ENCODE data around the gene MYL12B.
"Not testable (repeated sequence)": the region's sequence is repeated elsewhere in the genome, so short reads cannot be mapped to it uniquely, and the experiment has no call there.

The MYL12B gene

DNA sequence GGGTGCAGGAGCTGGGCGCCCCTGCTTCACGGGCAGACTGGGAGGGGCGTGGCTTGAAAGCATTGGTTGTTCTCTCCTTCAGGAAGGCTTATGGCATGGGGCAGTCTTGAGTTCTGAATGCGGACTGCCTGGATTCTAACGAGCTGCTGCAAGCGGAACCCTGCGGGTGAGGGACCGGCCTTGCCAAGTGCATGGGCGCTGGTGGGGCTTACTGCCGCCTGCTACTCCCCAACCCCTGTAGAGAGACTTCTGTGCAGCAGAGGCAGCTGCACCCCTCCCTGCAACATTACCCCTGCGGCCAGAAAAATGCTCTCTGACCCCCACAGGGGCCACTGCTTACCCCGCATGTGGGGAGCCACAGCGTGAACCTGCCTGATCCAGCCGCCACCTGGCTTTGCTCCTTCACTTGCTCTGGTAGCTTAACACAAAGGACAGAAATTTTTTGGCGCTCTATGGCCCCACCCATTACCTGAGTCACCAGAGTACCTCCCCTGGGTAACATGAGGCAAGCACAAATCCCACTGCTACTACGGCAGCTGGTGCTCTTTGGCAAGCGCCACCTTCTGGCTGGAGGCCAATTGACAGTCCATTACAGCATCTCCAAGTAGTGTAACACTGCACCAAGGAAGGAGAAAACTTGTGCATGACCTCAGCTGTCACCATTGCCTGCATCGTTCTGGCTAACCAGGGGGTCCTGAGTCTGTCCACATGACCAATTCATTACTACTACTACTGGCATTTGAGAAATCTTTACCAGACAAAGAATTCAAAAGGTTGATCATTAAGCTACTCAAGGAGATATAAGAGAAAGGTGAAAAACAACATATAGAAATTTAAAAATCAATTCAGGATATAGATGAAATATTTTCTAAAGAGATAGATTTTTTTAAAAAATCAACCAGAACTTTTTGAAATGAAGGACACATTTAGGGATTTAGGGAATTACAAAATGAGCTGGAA, 35.4 kb downstream of the MYL12B start:
- DNase-seq (ENCODE audit: low read depth), result peak; percentile 82

DNA sequence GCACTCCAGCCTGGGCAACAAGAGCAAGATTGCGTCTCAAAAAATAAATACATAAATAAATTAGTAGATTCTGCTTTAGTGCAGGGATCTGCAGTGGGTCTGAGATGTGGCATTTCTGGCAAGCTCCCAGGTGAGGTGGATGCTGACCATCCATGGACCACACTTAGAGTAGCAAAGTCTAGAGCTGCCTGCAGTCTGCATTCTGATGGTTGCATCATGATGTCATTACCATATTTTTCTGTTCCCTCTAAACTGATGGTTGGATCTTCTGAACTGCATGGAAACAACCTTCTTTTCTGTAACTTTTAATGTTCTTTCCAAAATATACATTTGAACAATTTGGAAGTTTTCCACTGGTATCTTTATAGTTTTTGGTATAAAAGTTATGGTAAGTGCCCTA, 42.9 kb downstream of the MYL12B start:
- no peak for DNase-seq (ENCODE audit: low read depth)

DNA sequence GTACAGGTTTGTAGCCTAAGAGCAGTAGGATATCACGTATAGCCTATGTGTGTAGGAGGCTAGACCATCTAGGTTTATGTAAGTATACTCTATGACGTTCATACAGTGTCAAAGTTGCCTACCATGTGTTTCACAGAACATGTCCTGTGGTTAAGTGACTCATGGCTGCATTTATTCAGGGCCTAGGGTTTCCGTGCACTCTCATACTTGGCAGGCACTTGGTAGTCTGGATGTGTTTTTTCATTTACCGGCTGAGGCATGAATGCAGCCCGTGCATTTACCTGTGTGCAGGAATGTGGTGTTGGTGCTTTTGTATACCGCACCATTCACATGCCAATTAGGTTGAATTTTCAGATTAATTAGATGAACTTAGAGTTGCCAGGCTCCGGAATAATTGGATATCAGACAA, 43.4 kb downstream of the MYL12B start:
- DNase-seq (ENCODE audit: low read depth), result peak; percentile 96

DNA sequence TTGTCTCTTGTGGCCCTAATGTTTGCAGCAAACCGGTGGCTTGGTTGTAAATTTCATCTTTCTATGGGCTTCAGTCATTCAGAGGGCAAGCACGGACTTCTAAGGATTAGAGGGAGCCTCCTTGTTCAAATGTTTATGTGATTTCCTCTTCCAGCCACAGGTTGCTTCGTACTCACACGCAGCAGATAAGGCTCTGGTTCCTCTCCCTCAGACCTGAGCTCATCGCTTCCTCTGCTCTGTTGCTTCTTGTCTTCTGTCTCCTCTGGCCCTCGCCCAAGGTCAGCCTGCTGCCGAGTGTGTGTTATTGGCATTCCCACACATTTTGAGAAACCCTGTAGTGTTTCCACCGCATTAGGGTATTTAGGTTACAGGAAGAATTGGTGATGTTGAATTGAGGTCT, 44.0 kb downstream of the MYL12B start:
- peak; percentile 25 for DNase-seq (ENCODE audit: low read depth)

DNA sequence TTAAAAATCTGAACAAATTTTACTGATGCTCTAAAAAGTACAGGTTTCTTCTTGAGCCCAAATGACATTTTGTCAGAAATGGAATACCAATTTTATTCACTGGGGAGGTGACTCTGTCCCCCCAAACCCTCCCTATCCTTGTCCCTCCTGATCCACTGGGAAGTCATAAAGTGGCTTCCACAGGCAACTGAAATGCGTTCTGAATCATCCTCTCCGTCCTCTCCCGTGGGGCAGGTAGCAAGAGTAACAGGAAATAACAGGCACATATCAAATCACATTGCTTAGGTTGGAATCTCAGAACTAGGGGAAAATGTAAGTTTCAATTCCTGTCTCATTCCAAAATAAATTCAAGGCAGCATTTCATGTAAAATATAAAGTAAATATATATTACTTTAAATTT, 44.5 kb downstream of the MYL12B start:
- DNase-seq (ENCODE audit: low read depth), result no peak

DNA sequence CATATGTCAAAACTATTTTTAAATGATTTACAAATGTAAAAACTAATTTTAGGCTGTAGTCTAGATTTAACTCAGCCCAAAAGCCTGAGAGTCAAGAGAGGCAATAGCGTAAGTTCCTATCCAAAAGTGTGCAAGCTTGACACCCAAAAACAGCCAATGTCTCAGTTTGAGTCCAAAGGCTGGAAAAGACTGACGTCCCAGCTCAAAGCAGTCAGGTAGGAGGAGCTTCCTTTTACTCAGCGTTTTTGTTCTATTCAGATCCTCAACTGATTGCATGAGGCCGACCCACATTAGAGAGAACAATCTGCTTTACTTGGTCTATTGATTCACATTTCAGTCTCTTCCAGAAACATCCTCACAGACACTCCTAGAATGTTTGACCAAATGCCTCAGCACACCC, 51.8 kb downstream of the MYL12B start:
- no peak for DNase-seq (ENCODE audit: low read depth)

DNA sequence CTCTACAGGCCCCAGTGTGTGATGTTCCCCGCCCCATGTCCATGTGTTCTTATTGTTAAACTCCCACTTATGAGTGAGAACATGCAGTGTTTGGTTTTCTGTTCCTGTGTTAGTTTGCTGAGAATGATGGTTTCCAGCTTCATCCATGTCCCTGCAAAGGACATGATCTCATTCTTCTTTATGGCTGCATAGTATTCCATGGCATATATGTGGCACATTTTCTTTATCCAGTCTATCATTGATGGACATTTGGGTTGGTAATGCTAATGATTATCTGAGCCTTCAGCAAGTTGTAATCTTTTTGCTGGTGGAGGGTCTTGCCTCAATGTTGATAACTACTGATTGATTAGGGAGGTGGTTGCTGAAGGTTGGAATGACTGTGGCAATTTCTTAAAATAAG, 53.4 kb downstream of the MYL12B start:
- DNase-seq (ENCODE audit: low read depth), result not testable (repeated sequence)

DNA sequence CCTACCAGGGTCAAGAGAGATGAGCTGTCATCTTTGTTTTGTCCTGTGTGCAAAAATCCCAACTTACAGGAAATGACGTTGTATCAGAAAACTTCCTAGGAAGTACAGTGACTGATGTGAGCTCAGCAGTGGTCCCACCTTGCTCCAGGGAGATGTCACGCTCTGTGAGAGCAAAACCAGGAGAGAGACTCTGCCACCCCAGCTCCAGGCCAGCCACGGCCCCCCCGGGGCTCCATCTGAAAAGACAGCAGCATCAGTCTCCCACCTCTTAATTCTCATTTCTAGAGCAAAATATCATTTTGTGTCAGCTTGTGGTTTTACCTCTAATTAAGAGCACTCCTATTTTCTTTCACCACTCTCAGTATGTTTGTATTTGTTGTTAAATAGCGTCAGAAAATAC, 57.5 kb downstream of the MYL12B start:
- peak; percentile 57 for DNase-seq (ENCODE audit: low read depth)

DNA sequence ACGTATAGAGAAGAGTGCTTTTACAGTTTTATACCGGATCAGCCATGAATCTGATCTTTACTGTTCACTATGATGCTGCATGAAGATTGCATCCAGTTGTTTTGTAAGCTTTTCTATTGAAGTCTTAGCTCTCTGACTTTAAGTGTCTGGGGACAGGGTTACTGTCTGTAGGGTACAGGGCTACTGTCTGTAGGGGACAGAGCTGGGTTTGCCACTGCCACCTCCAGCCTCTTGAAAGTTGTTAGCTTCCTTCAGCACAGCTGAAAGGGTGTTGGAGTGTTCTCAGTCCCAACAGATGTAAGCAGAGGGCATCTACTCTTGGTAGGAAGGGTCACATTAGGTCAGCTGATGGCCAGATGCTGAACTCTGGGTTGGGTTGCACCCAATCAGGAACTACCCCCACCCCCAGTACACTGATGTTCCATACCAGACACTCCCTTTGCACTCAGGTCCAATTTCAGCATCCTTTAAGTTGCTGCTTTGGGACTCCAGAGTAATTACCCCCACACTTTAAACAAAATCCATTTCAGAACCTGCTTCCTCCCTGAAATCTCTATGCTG, 58.0 kb downstream of the MYL12B start:
- no peak for DNase-seq (ENCODE audit: low read depth)

DNA sequence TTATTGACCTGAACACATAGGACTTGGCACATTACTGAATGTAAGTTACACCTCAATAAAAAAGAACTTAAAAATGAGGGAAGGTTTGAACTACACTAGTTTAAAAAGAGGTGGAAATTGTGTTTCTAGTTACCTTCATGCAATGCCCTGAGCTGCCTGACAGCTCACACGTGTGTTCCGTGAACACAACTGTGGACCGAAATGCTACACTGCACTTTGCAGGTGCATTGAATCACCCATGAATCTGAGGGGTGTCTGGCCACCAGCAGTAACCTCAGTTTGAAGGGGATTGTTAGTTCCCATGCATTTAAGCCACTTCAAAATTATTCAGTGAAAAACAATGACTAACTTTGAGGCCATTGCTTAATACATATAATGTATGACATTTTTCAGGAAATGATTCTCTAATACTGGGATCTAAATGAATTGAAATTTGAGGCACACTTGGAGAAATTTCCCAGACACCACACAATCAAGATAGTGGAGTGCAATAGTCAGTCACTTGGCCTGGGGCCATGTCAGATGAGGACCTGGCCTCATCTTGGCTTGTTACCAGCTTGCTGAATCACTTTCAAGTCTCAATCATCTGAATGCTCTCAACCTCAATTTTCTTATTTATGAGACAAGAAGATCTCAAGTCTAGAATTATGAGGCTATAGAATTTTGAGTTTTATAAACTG, 59.3 kb downstream of the MYL12B start:
- DNase-seq (ENCODE audit: low read depth), result peak; percentile 94

DNA sequence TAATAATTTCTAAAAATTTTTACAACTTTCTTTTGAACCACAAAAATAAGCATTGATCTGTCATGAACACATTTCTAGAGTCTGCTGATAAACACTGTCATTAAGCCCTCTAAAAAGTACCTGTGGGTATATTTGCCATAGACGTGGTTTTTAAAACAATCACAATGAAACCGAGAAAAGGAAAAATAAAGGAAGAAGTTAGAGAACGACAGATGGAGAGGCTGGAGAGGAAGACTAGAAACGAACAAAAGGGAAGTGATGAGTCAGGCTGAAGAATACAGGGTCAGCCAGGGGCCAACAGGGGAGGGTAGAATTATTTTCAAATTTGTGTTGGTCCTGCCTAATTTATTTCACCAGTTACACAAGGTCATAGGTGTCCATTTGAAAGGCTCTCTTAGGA, 62.0 kb downstream of the MYL12B start:
- DNase-seq (ENCODE audit: low read depth), result peak; percentile 53
